GM08714 (cell line): Measurements from ENCODE around the gene TSPAN14.
A peak's percentile ranks its signal among the peaks of the same experiment; 100 is the strongest.

Experiments used
- H3K4me3 ChIP-seq: fragments of 200-500 bp; sonication (Bioruptor generic); 2 replicates; pipeline ENCODE4 v1.5.1; 2014; ENCODE audit warnings: mild to moderate bottlenecking, low read length, inconsistent platforms
- ZNF274 ChIP-seq: IDR thresholded peaks from 2 replicates; pipeline ENCODE4 v1.6.1; 2012; ENCODE audit warnings: mild to moderate bottlenecking, low read depth, low read length

The TSPAN14 gene, protein sequence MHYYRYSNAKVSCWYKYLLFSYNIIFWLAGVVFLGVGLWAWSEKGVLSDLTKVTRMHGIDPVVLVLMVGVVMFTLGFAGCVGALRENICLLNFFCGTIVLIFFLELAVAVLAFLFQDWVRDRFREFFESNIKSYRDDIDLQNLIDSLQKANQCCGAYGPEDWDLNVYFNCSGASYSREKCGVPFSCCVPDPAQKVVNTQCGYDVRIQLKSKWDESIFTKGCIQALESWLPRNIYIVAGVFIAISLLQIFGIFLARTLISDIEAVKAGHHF

DNA sequence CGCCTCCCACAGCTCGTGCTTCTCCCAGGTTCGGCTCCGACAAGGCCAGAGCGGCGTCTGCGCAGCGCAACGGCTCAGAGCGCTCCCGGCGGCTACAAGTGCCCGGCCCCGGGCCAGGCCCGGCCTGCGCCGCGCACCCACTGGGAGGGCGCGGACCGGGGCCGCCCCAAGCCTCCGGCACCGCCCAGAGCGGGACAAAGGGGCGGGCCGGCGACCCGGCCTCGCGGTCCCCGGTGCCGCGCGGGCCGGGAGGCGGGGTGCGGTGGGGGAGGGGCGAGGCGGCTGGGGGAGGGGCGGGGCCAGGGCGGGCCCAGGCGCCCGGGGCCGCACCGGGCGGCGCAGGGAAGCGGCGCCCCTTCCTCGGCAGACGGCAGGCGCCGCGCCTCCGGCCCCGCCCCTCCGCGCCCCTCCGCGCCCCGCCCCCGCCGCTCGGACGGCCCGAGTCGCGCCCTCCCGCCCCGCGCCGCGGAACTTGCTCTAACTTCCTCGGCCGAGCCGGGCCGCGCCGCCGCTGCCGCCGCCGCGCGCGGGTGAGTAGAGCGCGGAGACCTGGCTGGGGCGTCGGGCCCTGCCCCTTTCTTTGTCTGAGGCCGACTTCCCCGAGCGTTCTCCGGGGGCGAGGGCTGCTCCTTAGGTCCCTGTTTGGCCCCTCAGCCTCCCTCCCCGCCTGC is at the start of gene TSPAN14:
TSPAN14 (plus strand) TSS at position 469 of the 671 bp plus-strand sequence. CDS start 34,924 bp downstream, outside the sequence.
- no peak for TF ChIP-seq ZNF274

DNA sequence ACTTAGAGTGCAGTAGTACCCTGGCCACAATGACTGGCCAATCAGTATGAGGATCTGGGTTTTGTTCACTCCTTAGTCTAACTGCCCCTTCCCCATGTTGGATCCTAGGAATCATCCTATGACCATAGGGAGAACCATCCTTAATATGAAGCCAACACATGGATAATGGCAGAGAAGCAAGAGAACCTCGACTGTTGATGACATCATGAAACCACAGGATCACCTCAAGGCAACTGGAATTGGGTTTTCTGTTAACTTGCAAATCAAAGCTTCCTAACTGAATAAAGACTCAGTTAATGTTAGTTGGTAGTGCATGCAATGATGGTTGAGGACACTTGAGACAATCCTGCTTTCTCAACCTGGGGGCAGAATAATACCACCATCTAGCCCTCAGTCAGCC is 49.1 kb upstream of the TSPAN14 start:
- no peak overlapping the region for H3K4me3 ChIP-seq
- TF ChIP-seq ZNF274, result no peak

More for the DNA sequence above, at the start of gene TSPAN14:
- H3K4me3 ChIP-seq, result peak within 1 kb of the TSS; percentile 77

DNA sequence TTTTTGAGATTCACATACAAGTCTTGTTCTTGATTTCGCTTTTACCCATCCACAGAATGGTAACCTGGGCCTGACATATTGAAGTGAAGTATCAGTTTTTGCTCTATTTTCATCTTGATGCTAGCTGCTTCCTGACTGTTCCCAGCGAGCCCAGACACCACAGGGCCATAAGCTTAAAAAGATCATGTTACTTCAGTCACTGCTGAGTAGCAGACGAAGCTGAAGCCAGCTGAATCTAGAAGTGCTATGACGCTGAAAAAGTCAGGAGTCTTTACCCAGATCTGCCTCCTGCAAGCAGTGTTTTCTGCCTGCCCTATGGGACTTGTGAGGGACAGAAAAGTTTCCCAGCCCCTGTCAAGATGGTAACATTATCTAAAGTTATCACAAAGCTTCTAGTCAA is 48.5 kb upstream of the TSPAN14 start:
- TF ChIP-seq ZNF274, result no peak

DNA sequence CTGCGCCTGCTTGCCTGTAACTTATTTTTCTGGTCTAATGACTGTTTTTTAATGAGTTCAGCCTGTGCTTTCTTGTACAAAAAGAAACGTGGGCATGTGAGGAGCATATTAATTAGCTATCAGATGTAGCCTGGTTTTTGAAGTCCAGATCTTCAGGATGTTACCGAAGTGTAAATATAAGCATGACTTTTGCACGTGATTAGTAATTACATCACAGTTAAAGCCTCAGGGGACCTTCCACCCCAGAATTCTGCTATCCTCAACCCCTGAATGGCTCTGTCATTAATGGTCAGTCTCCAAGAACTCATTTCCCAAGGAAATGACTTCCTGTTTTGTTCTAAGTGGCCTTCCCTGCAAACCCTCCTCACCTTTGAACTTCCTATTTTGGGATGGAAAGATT is 47.9 kb upstream of the TSPAN14 start:
- no peak overlapping the region for H3K4me3 ChIP-seq
- no peak for TF ChIP-seq ZNF274

More for the DNA sequence above, 48.5 kb upstream of the TSPAN14 start:
- no peak overlapping the region for H3K4me3 ChIP-seq

DNA sequence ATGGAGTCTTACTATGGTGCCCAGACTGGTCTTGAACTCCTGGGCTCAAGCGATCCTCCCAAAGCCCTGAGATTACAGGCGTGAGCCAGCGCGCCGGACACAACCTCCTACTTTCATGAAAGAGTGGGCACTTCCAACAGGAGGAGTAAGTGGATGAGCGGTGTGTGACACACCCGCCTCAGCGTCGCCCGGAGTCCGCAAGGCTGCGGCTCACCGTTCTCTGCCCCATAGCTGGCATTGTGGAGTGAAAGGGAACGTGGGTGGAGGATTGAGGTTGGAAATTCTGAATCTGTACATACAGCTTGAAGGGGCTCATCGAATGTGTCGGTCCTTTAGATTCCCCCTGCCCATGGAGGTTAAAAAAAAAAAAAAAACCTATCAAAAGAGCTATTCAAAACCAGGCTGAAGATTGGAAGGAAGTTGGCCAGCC is 46.3 kb upstream of the TSPAN14 start:
- H3K4me3 ChIP-seq, result peak overlapping the region; percentile 75; the same call in 1 of the 2 replicates
- TF ChIP-seq ZNF274, result no peak

DNA sequence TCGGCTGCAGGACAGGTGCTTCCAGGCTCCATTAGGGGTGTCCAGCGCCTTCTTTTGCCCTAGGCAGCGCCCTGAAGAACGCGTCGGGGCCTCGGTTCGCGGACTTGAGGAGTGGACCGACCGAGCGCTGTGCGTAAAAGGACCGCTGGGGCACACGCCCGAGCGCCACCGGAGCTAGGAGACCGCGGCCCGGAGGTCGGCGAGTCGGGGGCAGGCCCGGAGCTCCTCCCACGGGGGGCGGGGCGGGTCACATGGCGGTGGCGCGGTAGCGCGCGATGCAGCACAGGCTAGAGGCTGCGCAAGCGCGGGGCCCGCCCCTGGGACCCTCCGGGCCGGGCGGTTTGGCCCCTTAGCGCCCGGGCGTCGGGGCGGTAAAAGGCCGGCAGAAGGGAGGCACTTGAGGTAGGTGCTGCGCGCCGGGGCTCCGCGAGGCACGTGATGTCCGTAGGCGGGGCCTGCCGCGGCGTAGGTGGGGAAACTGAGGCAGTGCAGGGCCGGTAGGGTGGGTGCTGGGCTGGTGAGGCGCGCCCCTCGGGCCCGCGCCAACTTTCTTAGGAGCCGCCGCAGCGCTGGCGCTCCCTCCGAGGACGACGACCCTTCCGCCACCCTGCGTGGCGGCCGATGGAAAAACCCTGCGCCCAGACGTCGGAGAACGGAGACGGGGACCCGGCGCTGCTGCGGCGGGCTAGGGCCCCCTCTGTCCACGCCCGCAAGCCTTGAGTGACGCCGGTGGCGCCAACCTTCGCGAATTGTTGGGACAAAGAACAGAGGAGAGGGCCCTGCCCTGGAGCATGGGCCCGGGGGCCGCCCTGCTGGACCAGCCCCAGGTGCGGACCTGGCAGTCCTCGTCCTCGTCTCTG is 45.6 kb upstream of the TSPAN14 start, which contains the start of gene PRXL2A:
PRXL2A (plus strand) TSS at position 310 of the 860 bp plus-strand sequence. CDS start 11,917 bp downstream, outside the sequence.
- no peak for TF ChIP-seq ZNF274
- H3K4me3 ChIP-seq, result peak within 1 kb of the TSS; percentile 75

DNA sequence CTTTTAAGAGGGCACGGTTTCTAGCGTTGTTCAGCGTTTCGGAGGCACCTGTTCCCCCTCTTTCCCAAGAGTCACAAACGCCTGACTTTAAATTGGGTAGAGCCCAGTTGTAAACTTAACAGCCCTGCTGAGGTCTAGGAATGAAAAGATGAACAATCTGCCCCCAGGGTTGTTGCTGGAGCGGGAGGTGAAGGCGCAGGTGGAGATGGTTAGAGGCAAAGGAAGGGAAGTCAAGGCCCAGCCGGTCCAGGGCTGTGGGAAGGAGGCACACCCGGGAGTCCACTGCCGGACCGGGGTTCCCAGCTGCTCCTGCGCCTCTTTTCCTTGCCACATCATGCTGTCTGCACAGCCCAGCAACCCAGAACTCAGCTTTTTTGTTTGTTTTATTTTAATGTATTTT is 45.0 kb upstream of the TSPAN14 start:
- no peak for TF ChIP-seq ZNF274
- H3K4me3 ChIP-seq, result peak overlapping the region; percentile 75

DNA sequence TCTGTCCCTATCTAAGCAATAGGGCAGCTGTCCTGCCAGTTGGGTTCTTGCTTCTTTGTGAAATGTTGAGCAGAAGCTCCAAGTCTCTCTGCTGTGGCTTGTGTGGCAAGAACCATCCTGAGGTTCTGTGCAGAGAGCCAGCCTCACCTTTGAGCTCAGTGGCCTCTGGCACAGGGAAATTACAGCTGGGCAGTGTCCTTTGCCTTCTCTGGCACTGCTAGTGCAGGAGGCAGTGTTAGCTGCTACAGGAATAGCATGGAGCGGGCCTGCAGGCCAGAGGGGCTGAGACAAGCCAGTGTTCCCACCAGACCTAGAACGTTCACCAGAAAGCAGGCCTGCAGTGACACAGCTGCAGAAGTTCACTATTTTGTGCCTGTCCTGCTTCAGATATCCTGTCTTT is 44.0 kb upstream of the TSPAN14 start:
- TF ChIP-seq ZNF274, result no peak
- no peak overlapping the region for H3K4me3 ChIP-seq

DNA sequence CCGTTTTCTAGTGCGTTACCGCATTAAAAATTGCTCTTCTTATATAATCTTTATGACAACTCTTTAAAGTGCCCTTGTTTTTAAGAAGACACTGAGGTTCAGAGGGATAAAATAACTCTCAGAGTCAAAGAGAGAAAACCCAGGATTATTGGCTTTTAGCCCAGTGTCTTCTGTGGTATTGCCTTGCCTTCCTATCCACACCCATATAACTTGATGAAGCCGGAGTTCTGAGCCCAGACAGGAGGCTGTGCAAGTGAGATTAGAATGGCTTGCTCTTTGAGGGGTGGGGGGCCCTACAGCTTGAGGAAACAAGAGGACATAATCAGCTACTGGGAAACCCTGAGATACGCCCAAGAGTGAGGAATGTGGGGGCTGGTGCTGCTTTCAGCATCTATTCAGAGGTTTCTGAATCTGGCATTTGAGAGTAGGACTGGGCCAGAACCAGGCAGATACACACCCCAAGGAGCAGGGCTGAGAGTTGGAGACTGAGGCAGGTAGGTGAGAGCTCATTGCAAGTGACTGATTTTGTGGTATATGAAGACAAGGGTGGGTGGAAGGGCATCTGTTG is 43.4 kb upstream of the TSPAN14 start:
- H3K4me3 ChIP-seq, result no peak overlapping the region
- TF ChIP-seq ZNF274, result no peak

DNA sequence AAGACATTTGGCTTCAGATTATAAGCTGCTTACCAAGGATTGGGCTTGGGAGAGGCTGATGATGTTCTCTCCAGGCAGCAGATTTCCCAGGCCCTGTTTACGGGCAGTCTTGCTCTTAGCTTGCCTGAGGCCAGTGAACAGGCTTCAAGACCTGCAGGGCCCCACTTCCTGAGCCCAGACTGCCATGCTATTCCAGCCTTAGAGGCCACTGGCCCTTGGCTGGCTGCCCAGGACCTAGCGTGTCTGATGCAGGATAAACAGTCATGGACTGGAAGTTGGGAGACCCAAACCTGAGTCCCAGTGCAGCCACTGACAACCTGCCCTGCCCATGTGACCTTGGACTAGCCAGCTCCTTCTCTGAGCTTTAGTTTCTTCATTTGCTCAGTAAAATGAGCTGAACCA is 42.8 kb upstream of the TSPAN14 start:
- no peak overlapping the region for H3K4me3 ChIP-seq
- TF ChIP-seq ZNF274, result no peak

DNA sequence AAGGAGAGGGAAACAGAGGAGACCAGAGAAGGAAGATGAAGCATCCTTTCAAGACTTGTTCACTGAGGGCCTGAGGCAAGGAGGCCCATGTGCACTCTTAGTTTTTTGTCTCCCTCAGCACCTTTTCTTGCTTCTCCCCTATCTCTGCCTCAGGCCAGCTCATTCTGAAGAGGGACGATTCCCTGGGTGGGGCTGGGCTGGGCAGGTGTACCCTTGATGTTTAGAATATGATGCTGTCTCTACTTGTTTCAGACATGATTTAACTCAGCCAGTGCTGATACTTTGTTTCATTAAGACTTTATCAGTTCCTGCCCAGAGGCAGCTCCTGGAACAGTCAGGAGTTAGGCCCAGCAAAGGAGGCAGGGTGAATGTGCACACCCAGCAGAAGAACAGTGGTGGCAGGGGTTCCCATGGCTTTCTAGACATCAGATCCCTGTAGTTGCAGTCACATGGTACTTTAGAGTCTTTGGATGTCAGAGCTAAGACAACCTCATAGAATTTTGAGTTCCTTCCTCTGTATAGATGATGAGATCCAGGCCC is 42.4 kb upstream of the TSPAN14 start:
- TF ChIP-seq ZNF274, result no peak
- no peak overlapping the region for H3K4me3 ChIP-seq

DNA sequence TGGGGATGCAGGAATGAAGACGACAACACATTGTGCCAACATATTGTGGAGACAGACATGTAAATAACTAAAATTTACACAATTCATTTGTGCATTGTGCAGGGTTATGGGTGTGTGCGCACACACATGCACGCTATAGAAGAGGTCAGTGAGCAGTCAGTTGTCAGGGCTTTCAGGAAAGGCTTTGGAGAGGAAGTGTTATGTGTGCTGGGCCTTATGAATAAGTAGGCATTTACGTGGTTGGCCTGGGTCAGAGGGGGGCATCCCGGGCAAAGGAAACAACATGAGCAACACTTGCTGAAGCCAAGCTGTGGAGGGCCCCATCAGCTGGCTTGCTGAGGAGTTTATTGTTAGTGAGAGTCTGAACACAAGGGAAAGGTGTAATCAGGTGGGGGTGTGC is 41.6 kb upstream of the TSPAN14 start:
- H3K4me3 ChIP-seq, result no peak overlapping the region
- no peak for TF ChIP-seq ZNF274

DNA sequence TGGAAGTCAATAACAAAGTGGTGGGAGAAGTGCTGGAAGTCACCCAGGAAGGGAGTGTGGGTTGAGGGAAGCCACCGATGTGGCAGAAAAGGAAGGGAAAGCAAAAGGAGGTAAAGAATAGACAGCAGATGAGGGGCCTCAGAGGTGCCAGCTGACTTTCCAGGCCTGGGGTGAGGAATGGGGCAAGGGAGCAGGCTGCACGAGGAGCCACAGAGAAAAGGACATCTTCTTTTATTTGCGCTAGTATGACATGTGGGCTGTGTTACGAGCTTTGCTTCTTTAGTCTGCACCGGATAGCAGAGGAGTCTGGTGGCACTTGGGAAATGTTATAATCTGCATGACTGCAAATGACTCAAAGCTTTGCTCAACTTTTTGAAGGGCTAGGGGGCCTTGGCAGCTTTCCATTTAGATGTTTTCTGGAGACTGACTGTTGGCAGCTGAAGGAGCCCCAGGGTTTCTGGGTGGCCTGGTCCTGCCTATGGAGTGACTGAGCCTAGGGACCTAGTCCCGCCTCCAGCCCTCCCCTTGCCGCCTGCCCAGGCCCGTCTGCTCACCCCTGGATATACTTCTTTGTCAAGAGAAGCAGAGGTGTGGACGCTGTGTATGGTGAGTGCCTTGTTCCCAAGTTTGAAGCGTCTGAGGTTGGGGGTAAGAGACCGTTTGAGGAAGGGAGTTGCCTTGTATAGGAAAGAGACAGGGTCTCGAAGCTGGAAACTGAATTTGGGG is 40.7 kb upstream of the TSPAN14 start:
- no peak overlapping the region for H3K4me3 ChIP-seq
- no peak for TF ChIP-seq ZNF274
